GM12874 (cell line): ENCODE data around the gene GMPPA.

ENCODE experiments used
- TF ChIP-seq, protein P1 (sequence below): IDR thresholded peaks from 2 replicates; pipeline ENCODE4 v1.5.1; 2011; ENCODE audit warnings: low read depth, mild to moderate bottlenecking, control low read depth, low read length, moderate library complexity; ENCODE audit not compliant: insufficient read depth

The GMPPA gene

DNA sequence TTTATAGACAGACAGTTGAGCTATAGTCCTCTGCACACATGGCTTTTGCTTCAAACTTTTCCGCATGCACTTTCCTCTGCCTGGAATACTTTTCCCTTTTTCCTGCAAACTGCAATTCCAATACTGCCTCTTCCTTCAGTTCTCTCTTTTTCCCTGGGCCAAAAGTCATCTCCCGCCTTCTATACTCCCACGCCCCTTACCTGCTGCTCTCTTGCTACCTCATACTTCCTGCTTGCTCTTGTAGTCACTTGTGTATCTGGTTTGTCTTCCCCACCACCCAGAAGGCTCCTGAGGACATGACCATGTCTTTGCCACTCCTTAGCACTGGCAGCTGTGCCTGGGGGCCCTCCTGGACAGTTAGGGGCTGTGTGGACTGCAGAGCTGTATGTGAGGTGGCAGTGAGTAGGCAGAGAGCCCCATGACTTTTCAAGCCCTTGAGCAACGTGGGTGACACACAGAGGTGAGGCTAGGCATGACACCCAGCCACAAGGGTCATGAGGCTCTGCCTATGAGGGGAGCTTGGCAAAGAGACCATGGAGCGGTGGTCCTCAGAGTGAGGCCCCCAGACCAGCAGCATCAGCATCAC lies 40.8 kb upstream of the GMPPA start:
- TF ChIP-seq, protein P1, sequence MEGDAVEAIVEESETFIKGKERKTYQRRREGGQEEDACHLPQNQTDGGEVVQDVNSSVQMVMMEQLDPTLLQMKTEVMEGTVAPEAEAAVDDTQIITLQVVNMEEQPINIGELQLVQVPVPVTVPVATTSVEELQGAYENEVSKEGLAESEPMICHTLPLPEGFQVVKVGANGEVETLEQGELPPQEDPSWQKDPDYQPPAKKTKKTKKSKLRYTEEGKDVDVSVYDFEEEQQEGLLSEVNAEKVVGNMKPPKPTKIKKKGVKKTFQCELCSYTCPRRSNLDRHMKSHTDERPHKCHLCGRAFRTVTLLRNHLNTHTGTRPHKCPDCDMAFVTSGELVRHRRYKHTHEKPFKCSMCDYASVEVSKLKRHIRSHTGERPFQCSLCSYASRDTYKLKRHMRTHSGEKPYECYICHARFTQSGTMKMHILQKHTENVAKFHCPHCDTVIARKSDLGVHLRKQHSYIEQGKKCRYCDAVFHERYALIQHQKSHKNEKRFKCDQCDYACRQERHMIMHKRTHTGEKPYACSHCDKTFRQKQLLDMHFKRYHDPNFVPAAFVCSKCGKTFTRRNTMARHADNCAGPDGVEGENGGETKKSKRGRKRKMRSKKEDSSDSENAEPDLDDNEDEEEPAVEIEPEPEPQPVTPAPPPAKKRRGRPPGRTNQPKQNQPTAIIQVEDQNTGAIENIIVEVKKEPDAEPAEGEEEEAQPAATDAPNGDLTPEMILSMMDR, result 0 out of 2 replicates have a peak, but pooled peaks have one; percentile 15

DNA sequence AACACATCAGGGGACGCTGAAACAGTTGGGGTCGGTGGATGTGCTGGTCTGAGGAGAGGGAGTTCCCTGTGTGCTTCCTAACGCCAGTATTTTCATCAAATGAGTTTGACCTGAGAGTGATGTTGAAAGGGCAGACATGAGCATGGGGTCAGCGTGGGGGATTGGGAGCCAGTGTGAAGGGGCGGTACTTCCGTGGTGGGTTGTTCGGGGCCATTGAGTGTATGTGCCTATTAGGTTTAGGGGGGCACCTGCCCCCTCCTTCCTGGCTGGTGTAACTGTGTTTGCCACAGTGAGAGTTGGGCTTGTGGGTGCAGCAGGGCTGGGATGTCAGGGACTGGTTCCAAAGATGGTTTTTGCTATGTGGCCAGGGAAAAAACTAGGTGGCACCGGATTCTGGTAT lies 39.7 kb upstream of the GMPPA start:
- TF ChIP-seq, protein P1, result no peak

DNA sequence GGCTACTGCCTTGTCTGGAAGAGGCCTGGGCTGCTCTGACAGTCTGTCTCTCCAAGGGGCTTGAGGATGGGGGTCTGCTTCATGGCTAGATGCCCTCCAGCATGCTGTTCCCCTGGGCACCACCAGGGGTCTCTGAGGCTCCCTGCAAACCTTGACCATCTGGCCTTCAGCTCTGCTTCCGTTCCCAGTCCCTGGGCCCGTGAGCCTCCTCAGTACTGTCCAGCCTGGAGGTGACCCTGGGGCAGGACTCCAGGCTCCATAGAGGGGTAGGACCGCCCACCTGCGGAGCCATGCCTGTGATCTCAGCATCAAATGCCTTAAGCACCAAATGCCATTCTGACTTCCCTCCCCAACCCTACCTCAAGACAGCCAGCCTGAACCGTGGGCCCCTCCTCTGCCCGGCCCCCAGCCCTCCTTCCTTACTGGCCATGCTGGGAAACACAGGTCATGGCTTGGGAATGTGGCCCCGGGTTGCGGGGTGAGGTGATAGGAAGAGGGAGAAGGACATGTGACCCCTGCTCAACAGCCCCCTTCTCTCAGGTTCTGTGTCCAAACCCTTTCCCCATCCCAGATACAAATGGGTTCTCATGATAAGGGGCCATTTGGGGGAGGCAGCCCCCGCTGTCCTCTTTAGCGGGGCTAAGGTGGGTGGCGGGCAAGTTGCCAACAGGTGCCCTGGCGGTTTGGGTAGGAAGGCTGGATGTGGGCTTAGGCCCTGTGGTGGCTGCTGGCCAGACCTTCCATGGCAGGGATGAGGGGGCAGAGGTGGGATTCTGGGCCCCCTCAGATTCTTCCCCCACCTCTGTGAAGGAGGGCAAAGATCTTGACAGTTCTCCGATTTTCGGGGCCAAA lies 39.0 kb upstream of the GMPPA start:
- TF ChIP-seq, protein P1, result peak; percentile 96

DNA sequence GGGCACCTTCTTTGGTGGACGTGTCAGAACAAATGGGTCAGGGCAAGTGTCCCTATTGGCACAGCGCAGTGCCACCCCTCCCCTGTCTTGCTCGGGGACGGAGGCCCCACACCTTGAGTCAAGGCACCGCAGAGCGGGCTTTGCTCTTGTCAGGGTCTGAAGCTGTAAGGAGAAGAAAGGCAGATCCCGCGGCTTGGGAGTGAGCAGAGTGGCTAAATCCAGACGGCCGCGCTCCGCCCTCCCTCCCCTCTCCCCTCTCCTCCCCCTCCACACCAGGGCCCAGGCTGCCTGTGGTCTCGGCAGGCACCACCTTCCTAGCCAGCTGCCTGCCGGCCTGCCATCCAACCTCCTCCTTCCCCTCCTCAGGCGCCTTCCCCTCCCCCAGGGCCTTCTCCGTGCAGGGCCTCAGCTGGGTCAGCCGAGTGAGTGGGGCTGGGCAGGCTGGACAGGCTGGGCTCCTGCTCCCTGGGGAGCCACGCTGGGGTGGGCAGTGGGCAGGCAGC lies 38.2 kb upstream of the GMPPA start:
- TF ChIP-seq, protein P1, result no peak

DNA sequence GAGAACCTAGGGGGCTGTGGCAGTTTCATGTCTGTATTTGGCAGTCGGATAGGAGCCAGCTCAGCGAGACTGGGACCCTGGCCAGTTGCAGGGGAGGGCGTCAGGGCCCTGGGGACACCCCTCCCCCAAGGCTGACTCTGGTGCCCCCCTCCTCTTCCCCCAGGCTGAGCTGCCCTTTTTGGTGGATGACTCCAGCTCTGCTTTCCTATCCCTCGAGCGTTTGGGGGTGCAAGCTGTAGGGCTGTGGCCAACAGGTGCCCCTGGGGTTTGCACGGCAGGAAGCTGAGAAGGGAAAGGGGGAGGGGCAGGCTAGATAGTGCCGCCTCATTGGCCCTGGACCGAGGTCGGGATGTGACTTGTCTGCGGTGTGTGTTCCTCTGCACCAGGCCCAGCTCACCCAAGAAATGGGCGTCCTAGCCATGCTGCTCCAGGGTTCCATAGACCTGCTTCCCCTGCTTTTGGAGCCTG lies 37.6 kb upstream of the GMPPA start:
- TF ChIP-seq, protein P1, result no peak

DNA sequence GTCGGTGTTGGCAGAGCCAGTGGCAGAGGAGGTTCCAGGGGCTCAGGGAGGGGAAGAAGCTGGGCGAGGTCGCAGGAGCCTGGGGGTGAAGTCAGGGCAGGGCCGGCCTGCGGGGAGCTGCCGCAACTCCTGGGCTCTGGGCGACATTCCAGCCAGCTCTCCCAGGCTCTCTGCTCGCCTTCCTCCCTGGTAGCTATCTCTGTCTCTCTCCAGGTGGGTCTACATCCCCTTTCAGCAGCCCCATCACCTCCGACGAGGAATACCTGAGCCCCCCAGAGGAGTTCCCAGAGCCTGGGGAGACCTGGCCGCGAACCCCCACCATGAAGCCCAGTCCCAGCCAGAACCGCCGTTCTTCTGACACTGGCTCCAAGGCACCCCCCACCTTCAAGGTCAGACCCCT lies 37.0 kb upstream of the GMPPA start:
- TF ChIP-seq, protein P1, result no peak

DNA sequence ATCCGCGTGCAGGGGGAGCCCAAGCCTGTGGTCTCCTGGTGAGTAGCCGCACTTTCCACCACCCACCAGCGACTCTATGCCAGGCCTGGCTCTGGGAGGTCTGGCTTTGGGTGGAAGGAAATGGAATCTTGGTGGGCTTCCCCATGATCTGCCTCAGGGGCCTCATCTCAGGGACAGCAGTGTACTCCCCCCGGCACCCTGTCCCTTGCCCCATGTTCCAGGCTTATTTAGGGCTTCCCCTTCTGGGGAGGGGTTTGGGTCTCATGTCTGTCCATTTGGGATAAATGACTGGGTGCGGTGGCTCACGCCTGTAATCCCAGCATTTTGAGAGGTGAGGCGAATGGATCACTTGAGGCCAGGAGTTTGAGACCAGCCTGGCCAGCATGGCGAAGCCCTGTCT lies 36.3 kb upstream of the GMPPA start:
- TF ChIP-seq, protein P1, result no peak
